HG03045 (cell line): Measurements from ENCODE around the gene DNAH11.
"Not testable (repeated sequence)": the region's sequence is repeated elsewhere in the genome, so short reads cannot be mapped to it uniquely, and the experiment has no call there.

Experiments
- ATAC-seq: cut with Tn5 transposase; IDR thresholded peaks from one replicate; pipeline ENCODE4 v1.9.1; 2021; ENCODE audit warnings: mild to moderate bottlenecking, moderate library complexity; ENCODE audit not compliant: unreplicated experiment

DNAH11 gene

DNA sequence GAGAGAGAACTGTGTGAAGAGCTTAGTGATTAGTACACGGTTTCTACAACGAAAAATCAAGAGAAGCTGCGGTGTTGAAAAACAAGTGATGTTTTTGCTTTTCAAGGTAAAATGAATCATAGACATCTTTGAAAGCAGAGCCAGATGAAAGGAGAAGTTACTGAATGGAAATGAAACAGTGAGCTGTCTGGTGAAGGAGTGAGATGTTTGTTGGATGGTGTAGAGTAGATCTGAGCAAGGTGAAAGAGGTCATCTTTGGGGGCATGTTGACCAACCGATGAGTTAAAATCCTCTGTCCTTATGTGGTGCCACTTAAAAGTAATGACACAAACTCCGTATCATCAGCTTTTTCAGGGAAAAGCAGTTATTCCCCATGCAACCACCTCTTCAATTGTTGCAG lies 225.4 kb downstream of the DNAH11 start:
- no peak for ATAC-seq

- ATAC-seq: no peak
Observed at GRCh38 chr7:21771266-21771665, 228.4 kb downstream of the DNAH11 start.

DNA sequence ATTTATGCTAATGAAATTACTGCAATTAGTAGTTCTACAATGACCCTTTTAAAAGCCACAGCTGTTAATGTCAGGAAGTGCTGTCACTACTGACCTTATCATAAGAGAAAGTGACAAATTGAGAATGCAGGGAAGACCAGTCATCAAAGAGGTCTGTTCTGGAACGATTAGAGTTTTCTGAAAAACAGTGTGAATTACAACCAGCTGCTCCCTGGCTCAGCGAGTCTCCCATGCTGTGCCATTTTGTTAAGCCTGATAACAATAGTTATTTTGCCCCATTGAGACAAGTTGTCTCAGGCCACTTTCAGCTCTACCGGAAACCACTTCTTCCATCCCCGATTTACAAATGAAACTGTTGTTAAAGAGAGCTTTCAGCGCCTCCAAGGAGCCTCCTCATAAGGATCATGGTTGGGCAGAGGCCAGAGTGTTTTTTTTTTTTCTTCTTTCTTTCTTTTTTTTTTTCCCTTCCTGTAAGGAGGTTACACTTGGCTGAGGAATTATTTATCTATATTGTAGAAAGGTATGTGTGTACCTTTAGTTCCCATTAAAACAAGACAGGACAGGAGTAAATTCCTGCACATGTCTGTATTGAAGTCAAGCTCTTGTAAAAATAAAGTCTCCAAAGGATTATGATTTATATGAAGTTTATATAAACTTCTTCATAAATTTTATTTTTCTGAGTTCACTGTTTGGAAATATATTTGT lies 229.2 kb downstream of the DNAH11 start:
- no peak for ATAC-seq

- ATAC-seq: no peak
Observed at GRCh38 chr7:21773326-21773725, 230.5 kb downstream of the DNAH11 start.

GRCh38 chr7:21777921-21778320 lies 235.1 kb downstream of the DNAH11 start:
- no peak for ATAC-seq

DNA sequence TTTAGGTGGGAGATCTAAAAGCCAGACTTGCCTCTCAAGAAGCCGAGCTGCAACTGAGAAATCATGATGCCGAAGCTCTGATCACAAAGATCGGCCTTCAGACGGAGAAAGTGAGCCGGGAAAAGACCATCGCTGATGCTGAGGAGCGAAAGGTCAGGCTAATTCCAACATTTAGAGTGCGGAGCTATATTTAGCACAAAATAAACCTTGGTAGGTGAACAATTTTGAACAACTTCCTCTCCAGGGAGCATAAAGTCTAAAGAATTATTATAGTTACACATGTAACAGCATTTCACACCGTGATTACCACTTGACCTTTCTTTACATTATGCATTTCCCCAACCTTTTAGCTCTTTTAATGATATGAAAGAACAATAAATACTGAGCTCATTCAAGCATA lies 236.1 kb downstream of the DNAH11 start:
- no peak for ATAC-seq

- no peak for ATAC-seq
Observed at GRCh38 chr7:21782996-21783395, 240.2 kb downstream of the DNAH11 start.

DNA sequence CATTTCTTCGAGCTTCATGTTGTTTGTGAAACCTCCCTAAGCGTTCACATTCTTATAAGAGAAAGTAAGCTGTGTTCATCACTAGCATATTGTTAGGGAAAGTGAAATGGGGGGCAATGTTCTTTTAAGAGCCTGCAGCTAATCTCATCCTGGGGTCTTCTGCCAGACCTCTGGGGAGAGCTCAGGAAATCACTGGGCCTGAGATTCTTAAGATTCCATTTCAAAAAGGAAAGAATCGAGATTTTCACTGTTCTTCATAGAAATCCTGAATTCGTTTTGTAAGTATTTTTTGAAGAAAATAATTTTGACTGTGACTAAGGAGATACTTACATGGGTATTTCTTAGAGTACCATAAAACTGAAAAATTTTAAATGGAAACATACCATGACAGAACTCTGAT lies 242.2 kb downstream of the DNAH11 start:
- ATAC-seq: no peak

GRCh38 chr7:21805791-21806190 lies 263.0 kb downstream of the DNAH11 start:
- ATAC-seq: no peak

DNA sequence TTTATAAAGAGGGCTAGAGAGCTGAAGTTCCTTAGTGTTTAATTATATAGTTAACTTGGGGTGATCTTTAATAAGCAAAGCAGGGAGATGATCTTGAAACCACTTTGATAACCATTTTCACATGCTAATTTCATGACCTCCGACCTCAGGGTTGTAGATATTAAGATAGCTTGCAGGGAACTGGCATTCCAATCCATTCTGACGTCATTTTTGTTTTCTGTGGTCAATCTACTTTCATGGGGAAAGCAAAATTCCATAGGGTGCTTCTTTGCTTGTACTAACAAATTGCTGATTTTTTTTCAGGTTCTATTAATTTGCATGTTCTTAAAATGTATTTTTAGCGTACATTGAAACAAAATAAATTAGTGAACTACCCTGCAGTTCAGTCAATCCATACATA lies 263.5 kb downstream of the DNAH11 start:
- no peak for ATAC-seq

DNA sequence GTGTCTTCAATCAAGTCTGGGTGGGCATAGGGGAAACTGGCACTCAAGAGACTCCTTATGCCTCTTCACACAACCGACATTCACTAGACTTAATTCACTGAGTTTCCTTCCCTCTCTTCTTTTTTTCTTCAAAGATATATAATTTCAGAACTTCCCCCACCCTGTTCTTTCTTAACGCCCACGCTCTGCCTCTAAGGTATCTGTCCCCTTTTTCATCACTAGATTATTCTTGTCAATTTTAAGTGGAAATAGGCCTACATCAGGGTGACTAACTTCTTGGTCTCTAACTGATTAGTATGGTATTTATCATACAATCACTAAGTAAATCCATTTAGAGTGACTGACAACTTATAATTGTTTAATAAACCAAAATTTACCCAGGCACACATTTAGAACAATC lies 276.2 kb downstream of the DNAH11 start:
- no peak for ATAC-seq

DNA sequence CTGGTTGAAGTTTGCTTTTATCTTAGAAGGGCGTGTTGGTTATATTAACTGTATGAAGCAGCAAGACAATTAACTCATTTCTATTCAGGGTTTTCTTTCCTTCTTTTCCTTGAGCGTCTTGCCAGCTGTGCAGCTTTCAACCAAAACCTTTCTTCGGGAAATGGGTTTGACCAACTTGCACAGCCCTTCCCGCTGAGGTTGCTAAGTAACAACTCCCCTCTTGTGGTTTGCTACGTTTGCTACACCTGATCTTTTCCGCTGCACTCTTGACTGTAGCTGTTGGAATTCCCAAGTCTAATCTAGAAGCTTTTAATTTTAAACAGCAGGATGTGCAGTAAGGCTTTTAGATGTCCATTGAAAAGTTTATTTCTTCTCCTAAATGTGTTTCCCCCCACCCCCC lies 286.0 kb downstream of the DNAH11 start:
- ATAC-seq: no peak

GRCh38 chr7:21829731-21830130 lies 286.9 kb downstream of the DNAH11 start:
- no peak for ATAC-seq

DNA sequence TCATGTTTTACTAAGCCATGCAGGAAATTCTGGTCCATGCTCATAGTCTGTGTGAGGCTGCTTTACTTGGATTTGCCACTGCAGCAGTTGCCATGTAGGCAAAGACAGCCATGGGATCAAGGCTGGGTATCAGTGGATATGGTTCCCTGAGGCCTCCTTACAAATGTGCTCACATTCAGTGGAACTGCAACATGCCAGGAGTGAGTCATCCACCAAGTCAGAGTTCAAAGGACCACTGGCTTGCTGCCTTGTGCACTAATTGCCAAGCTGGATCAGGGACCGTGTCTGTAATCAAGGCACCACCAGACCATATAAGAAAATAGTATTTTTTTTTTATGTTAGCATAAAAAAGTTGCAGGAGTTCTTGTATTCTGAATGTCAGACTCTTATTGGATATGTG lies 301.9 kb downstream of the DNAH11 start:
- no peak for ATAC-seq

- no peak for ATAC-seq
Observed at GRCh38 chr7:21850531-21851285, 307.9 kb downstream of the DNAH11 start.

GRCh38 chr7:21851559-21851967 lies 308.7 kb downstream of the DNAH11 start:
- no peak for ATAC-seq

- not testable (repeated sequence) for ATAC-seq
Observed at GRCh38 chr7:21865631-21866204, 322.9 kb downstream of the DNAH11 start.

DNA sequence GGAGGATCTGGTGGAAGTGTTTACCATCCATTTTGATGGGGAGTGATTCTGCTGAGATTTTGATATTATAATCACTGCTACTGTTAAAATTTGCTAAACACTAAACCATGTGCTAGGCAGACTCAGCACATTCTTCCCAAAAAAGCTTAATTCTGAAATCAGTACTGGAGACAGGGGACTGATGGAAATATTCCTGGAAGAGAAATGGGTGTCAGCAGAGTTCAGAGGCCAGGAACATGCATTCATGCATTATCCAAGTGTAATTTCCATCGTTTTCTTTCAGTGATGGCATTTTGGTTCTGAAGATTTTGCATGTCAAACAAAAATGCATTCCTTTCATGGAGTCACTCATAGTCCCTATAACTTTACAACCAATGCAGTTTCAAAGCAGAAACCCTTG lies 323.9 kb downstream of the DNAH11 start:
- ATAC-seq: no peak

GRCh38 chr7:21867226-21867625 lies 324.4 kb downstream of the DNAH11 start:
- ATAC-seq: no peak

DNA sequence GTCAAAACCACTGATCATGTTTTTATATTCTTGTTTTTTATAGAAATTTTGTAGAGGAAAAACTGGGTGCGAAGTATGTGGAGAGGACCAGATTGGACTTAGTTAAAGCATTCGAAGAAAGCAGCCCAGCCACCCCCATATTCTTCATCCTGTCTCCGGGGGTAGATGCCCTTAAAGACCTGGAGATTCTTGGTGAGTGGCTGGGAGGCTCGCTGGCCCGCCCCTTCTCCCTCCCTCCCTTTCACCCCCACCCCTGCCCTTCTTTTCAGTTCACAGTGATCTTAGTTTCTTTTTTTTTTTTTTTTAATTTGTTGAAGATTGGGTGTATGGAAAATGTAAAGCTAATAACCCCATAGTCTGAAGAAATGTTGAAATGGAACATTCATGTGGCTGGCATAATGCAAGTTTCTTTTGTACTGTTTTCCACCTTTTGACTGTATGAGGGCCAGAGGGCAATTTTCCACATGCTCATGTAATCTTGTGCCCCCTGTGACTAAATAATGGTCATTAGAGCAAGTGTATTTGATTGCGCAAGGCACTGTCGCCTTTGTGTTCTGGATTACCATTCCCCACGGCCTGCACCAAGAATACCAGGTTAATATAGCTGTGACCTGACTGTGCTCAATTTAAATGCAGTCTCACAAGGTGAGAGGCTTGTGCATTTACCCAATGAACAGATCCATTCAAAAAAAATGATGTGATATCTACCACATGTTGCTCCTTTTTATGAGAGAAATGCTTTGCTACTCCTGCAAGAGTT lies 325.2 kb downstream of the DNAH11 start:
- no peak for ATAC-seq

DNA sequence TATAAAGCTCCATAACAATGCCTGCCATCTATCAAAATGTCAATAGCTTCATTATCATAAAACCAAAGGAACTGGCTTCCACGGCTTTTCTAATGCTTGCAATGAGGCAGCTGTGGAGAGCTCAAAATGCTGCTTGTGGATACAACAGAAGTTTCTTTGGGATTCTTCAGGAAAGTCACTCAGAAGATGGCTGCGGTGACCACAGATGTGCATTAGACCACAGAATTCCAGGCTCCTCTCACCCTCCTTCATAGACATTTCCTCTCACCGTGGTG lies 325.7 kb downstream of the DNAH11 start:
- ATAC-seq: no peak
